Panc1 (cell line): ENCODE measurements around the gene ACER2.

Experiments used
- CTCF ChIP-seq: fragments of 450-650 bp; IDR thresholded peaks from 2 replicates; pipeline ENCODE4 v1.5.1; 2017; ENCODE audit warnings: mild to moderate bottlenecking
- REST ChIP-seq, 2 experiments: IDR thresholded peaks; 2 replicates each; pipeline ENCODE4 v1.6.1; 2011 to 2012; ENCODE audit warnings: low read depth in 2 of 2, control low read depth in 1 of 2, low read length in 1 of 2, mild to moderate bottlenecking in 1 of 2, moderate library complexity in 1 of 2; ENCODE audit not compliant: insufficient read depth in 1 of 2
- SIN3A ChIP-seq: IDR thresholded peaks from 2 replicates; pipeline ENCODE4 v1.6.1; 2012; ENCODE audit warnings: low read depth, mild to moderate bottlenecking, low read length, moderate library complexity, borderline replicate concordance; ENCODE audit not compliant: insufficient read depth

GRCh38 chr9:19471737-19472648, 63.2 kb downstream of the ACER2 start:
- TF ChIP-seq CTCF (peak; percentile 75), SIN3A (no peak), REST (IDR thresholded peaks at IDR 0.05; ENCODE audit: insufficient read depth in 1 of 2, low read depth in 2 of 2, low read length in 1 of 2) (no peak)
